Measurements from ENCODE around the gene IGSF21.

- TF ChIP-seq ZNF274 (IDR thresholded peaks at IDR 0.05; ENCODE audit: low read depth, low read length) (no peak), SUZ12 (IDR thresholded peaks at IDR 0.05; ENCODE audit: extremely low read depth, insufficient read depth, insufficient read length) (no peak), YY1 (IDR thresholded peaks at IDR 0.05; ENCODE audit: insufficient read depth, insufficient read length) (no peak)
These were observed 39.3 kb downstream of the IGSF21 start for GRCh38 chr1:18146886-18147285.
